22Rv1 (cell line): ENCODE data around the gene S100A12.
"Not testable (repeated sequence)": the region's sequence is repeated elsewhere in the genome, so short reads cannot be mapped to it uniquely, and the experiment has no call there.

Source experiments
- ZFX ChIP-seq: fragments of 450-650 bp; IDR thresholded peaks from 2 replicates; pipeline ENCODE4 v1.6.1; 2017; ENCODE audit warnings: antibody characterized with exemption, borderline replicate concordance
- TF ChIP-seq, protein P1 (sequence below): fragments of 450-650 bp; IDR thresholded peaks from 2 replicates; pipeline ENCODE4 v1.5.1; 2017; ENCODE audit warnings: mild to moderate bottlenecking

DNA sequence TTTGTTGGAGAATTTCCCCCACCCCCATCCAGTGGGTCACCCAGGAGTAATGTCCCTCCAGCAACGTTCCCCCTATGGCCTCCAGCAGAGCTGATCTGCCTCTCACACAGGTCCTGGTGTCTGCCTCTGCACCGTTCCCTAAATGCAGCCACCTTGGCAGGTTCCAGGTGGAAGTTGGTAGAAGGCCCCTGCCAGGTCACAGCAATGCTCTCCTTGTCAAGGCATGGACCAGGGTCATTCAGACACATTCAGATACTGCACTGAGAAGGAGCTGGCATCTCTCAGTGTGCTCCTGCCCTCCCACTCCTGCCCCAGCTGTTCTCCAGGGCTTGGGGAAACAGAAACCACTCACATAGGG, 44.0 kb upstream of the S100A12 start:
- TF ChIP-seq, protein P1, sequence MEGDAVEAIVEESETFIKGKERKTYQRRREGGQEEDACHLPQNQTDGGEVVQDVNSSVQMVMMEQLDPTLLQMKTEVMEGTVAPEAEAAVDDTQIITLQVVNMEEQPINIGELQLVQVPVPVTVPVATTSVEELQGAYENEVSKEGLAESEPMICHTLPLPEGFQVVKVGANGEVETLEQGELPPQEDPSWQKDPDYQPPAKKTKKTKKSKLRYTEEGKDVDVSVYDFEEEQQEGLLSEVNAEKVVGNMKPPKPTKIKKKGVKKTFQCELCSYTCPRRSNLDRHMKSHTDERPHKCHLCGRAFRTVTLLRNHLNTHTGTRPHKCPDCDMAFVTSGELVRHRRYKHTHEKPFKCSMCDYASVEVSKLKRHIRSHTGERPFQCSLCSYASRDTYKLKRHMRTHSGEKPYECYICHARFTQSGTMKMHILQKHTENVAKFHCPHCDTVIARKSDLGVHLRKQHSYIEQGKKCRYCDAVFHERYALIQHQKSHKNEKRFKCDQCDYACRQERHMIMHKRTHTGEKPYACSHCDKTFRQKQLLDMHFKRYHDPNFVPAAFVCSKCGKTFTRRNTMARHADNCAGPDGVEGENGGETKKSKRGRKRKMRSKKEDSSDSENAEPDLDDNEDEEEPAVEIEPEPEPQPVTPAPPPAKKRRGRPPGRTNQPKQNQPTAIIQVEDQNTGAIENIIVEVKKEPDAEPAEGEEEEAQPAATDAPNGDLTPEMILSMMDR: not testable (repeated sequence)
- not testable (repeated sequence) for TF ChIP-seq ZFX
